Neural crest cell (in vitro differentiated cells): Measurements from ENCODE around the gene PDLIM7. TPM values are rescaled to one million over a fixed set of nuclear protein-coding genes. Genes with fewer than 3 reads are reported as not detected.

Experiments
- DNase-seq: peaks from one replicate; pipeline ENCODE4 v3.0.0; 2021; ENCODE audit warnings: low read depth, mixed read lengths, low spot score
- H3K27ac Mint-ChIP-seq: one replicate; pipeline ENCODE4 v1.8.0; 2021; ENCODE audit warnings: mild to moderate bottlenecking, mixed read lengths; ENCODE audit not compliant: unreplicated experiment
- H3K27me3 Mint-ChIP-seq: 2 replicates; pipeline ENCODE4 v1.8.0; 2021; ENCODE audit warnings: low read depth, mild to moderate bottlenecking, mixed read lengths
- H3K36me3 Mint-ChIP-seq: 2 replicates; pipeline ENCODE4 v1.8.0; 2021; ENCODE audit warnings: low read depth, mild to moderate bottlenecking, mixed read lengths
- H3K4me1 Mint-ChIP-seq: 2 replicates; pipeline ENCODE4 v1.8.0; 2021; ENCODE audit warnings: mixed read lengths
- H3K4me3 Mint-ChIP-seq: one replicate; pipeline ENCODE4 v1.8.0; 2021; ENCODE audit warnings: mild to moderate bottlenecking, mixed read lengths
- H3K9me3 Mint-ChIP-seq: 2 replicates; pipeline ENCODE4 v1.8.0; 2021; ENCODE audit warnings: mixed read lengths
- CTCF ChIP-seq: fragments of 200-600 bp; sonication (generic); conservative IDR thresholded peaks from 2 replicates; pipeline ENCODE4 v1.5.0; 2021; ENCODE audit warnings: antibody characterized with exemption, mild to moderate bottlenecking
- total RNA-seq: library from RNA; stranded (reverse); gene quantifications from 2 replicates; pipeline ENCODE4 v1.2.1, GENCODE V29; 2021

Gene PDLIM7
- total RNA-seq, 1 donor from 2014 or later: 147 TPM

GRCh38 chr5:177491983-177492746, 5.2 kb downstream of the PDLIM7 start:
- H3K27ac Mint-ChIP-seq: no peak overlapping the region
- TF ChIP-seq CTCF: no peak
- DNase-seq: no peak
- no peaks in the 10 kb centered on the region for H3K27me3 Mint-ChIP-seq
- H3K36me3 Mint-ChIP-seq: peaks cover 2% of the 10 kb centered on the region
- H3K9me3 Mint-ChIP-seq: no peaks in the 10 kb centered on the region
- H3K4me1 Mint-ChIP-seq: peaks cover 19% of the 10 kb centered on the region
- peak overlapping the region; percentile 80 for H3K4me3 Mint-ChIP-seq

GRCh38 chr5:177491429-177491945, 5.9 kb downstream of the PDLIM7 start:
- H3K27ac Mint-ChIP-seq: peak overlapping the region; percentile 75
- no peak overlapping the region for H3K4me3 Mint-ChIP-seq
- peak; percentile 75 for DNase-seq
- H3K9me3 Mint-ChIP-seq: no peaks in the 10 kb centered on the region
- TF ChIP-seq CTCF: peak; percentile 78
- no peaks in the 10 kb centered on the region for H3K27me3 Mint-ChIP-seq
- peaks cover 2% of the 10 kb centered on the region for H3K36me3 Mint-ChIP-seq
- H3K4me1 Mint-ChIP-seq: peaks cover 19% of the 10 kb centered on the region

- H3K27ac Mint-ChIP-seq: peak overlapping the region; percentile 75
These were observed 6.4 kb downstream of the PDLIM7 start for GRCh38 chr5:177490992-177491391.

GRCh38 chr5:177490311-177490991, 7.0 kb downstream of the PDLIM7 start:
- Mint-ChIP-seq H3K9me3 (no peaks in the 10 kb centered on the region), H3K4me1 (peaks cover 9% of the 10 kb centered on the region), H3K36me3 (peaks cover 2% of the 10 kb centered on the region), H3K27me3 (no peaks in the 10 kb centered on the region), H3K4me3 (peak overlapping the region; percentile 15), H3K27ac (no peak overlapping the region)
- no peak for TF ChIP-seq CTCF
- DNase-seq: no peak

More at GRCh38 chr5:177490992-177491391, 6.4 kb downstream of the PDLIM7 start:
- Mint-ChIP-seq H3K9me3 (no peaks in the 10 kb centered on the region), H3K27me3 (no peaks in the 10 kb centered on the region), H3K36me3 (peaks cover 2% of the 10 kb centered on the region), H3K4me3 (no peak overlapping the region), H3K4me1 (peaks cover 15% of the 10 kb centered on the region)
- no peak for DNase-seq
- TF ChIP-seq CTCF: no peak

- Mint-ChIP-seq H3K27me3 (no peaks in the 10 kb centered on the region), H3K4me1 (peaks cover 9% of the 10 kb centered on the region), H3K4me3 (no peak overlapping the region), H3K27ac (no peak overlapping the region), H3K9me3 (no peaks in the 10 kb centered on the region), H3K36me3 (peaks cover 2% of the 10 kb centered on the region)
- TF ChIP-seq CTCF: no peak
- no peak for DNase-seq
These were observed 8.2 kb downstream of the PDLIM7 start for GRCh38 chr5:177489119-177489716.
